SK-N-SH (cell line): ENCODE data around the gene LAMC2. TPM values are rescaled to one million over a fixed set of nuclear protein-coding genes. Genes with fewer than 3 reads are reported as not detected.

Experiments
- CTCF ChIA-PET: fragments of 300-600, 350-600 bp; formaldehyde crosslinking; extraction: SDS; loops from one replicate; lab custom pipeline; 2021; lab: Yijun Ruan, JAX
- POLR2A ChIA-PET: fragments of 350-600 bp; sonication (Branson Sonifier 250); formaldehyde crosslinking; extraction: SDS; loops from one replicate; lab custom pipeline; 2020; ENCODE audit warnings: antibody characterized with exemption, inconsistent platforms; lab: Yijun Ruan, JAX
- DNase-seq: peaks from one replicate; pipeline ENCODE4 v3.0.0; 2012
- H2AFZ ChIP-seq: fragments of 200-600 bp; sonication (generic); 2 replicates; pipeline ENCODE4 v1.8.1; 2016; ENCODE audit warnings: antibody characterized with exemption, mild to moderate bottlenecking, low read depth
- H3F3A ChIP-seq: fragments of 200-600 bp; sonication (generic); replicated peaks from 2 replicates; pipeline ENCODE3; 2016; ENCODE audit warnings: antibody characterized with exemption, mild to moderate bottlenecking; ENCODE audit not compliant: insufficient read depth
- H3K27ac ChIP-seq, 2 experiments: fragments of 200-500 bp in 1 of 2; fragments of 200-600 bp in 1 of 2; sonication (Bioruptor generic) in 1 of 2; sonication (generic), shearing (Covaris generic) in 1 of 2; 2 replicates each; pipeline versions ENCODE4 v1.5.1 to v1.6.1; 2014 to 2016; ENCODE audit warnings: low read depth in 2 of 2, inconsistent platforms in 1 of 2, low read length in 1 of 2, mild to moderate bottlenecking in 1 of 2, mixed read lengths in 1 of 2
- H3K27me3 ChIP-seq: fragments of 200-600 bp; sonication (generic), shearing (Covaris generic); 2 replicates; pipeline ENCODE4 v1.6.1; 2016; ENCODE audit warnings: mixed run types; ENCODE audit not compliant: insufficient read depth
- H3K36me3 ChIP-seq, 2 experiments: fragments of 200-500 bp in 1 of 2; fragments of 200-600 bp in 1 of 2; sonication (Bioruptor generic) in 1 of 2; sonication (generic) in 1 of 2; replicated peaks in 1 of 2; 2 replicates each; pipeline versions ENCODE3 to v1.5.1; 2014 to 2016; ENCODE audit warnings: low read length in 1 of 2, mild to moderate bottlenecking in 1 of 2; ENCODE audit not compliant: insufficient read depth in 2 of 2, control insufficient read depth in 1 of 2
- H3K4me1 ChIP-seq, 2 experiments: fragments of 200-500 bp in 1 of 2; fragments of 200-600 bp in 1 of 2; sonication (Bioruptor generic) in 1 of 2; sonication (generic), shearing (Covaris generic) in 1 of 2; 2 replicates each; pipeline versions ENCODE4 v1.5.1 to v1.6.1; 2014 to 2016; ENCODE audit warnings: low read depth in 1 of 2, low read length in 1 of 2, mixed run types in 1 of 2; ENCODE audit not compliant: insufficient read depth in 2 of 2, control insufficient read depth in 1 of 2
- H3K4me2 ChIP-seq: fragments of 200-600 bp; sonication (generic), shearing (Covaris generic); 2 replicates; pipeline ENCODE4 v1.6.1; 2017; ENCODE audit warnings: mixed run types
- H3K4me3 ChIP-seq, 2 experiments: fragments of 200-500 bp in 1 of 2; fragments of 200-600 bp in 1 of 2; sonication (Bioruptor generic) in 1 of 2; sonication (generic), shearing (Covaris generic) in 1 of 2; 2 replicates each; pipeline versions ENCODE4 v1.5.1 to v1.8.1; 2014 to 2016; ENCODE audit warnings: low read depth in 2 of 2, inconsistent platforms in 1 of 2, low read length in 1 of 2, mild to moderate bottlenecking in 1 of 2, mixed read lengths in 1 of 2, moderate library complexity in 1 of 2
- H3K79me2 ChIP-seq: fragments of 200-600 bp; sonication (generic); 2 replicates; pipeline ENCODE4 v1.8.1; 2017; ENCODE audit warnings: mild to moderate bottlenecking; ENCODE audit not compliant: insufficient read depth
- H3K9ac ChIP-seq: fragments of 200-600 bp; sonication (generic); 2 replicates; pipeline ENCODE4 v1.6.1; 2017; ENCODE audit warnings: mixed run types
- H3K9me2 ChIP-seq: fragments of 200-600 bp; sonication (generic); 2 replicates; pipeline ENCODE4 v1.6.1; 2017; ENCODE audit warnings: mixed run types
- H3K9me3 ChIP-seq: fragments of 200-600 bp; sonication (generic); 2 replicates; pipeline ENCODE4 v1.6.1; 2017; ENCODE audit warnings: mixed run types, mild to moderate bottlenecking, moderate library complexity
- H4K20me1 ChIP-seq: fragments of 200-600 bp; sonication (generic); 2 replicates; pipeline ENCODE4 v1.6.1; 2017; ENCODE audit warnings: mild to moderate bottlenecking, mixed run types; ENCODE audit not compliant: insufficient read depth
- CTCF ChIP-seq: fragments of 200-600 bp; sonication (generic); IDR thresholded peaks from 2 replicates; pipeline ENCODE4 v1.6.1; 2017; ENCODE audit warnings: antibody characterized with exemption, mild to moderate bottlenecking, moderate library complexity
- FOSL2 ChIP-seq: IDR thresholded peaks from 2 replicates; pipeline ENCODE4 v1.4.0; 2012; ENCODE audit warnings: low read depth, mild to moderate bottlenecking, moderate library complexity, borderline replicate concordance
- GABPA ChIP-seq: IDR thresholded peaks from 2 replicates; pipeline ENCODE4 v1.4.0; 2012; ENCODE audit warnings: low read depth, mild to moderate bottlenecking
- GATA2 ChIP-seq: sonication (generic); formaldehyde crosslinking; IDR thresholded peaks from 2 replicates; pipeline ENCODE4 v1.5.0; 2020; ENCODE audit warnings: mild to moderate bottlenecking, missing genetic modification reagents
- IRF3 ChIP-seq: fragments of 150-350 bp; IDR thresholded peaks from 2 replicates; pipeline ENCODE4 v1.6.1; 2016; ENCODE audit warnings: mild to moderate bottlenecking, low read depth, low read length
- MXI1 ChIP-seq: IDR thresholded peaks from 2 replicates; pipeline ENCODE4 v1.6.1; 2012; ENCODE audit warnings: mild to moderate bottlenecking, low read depth, low read length, improper control_type of control experiment
- NRF1 ChIP-seq: IDR thresholded peaks from 2 replicates; pipeline ENCODE4 v1.6.1; 2012; ENCODE audit warnings: low read depth, mild to moderate bottlenecking, low read length
- PBX3 ChIP-seq: IDR thresholded peaks from 2 replicates; pipeline ENCODE4; 2012
- RAD21 ChIP-seq: IDR thresholded peaks from 2 replicates; pipeline ENCODE4 v1.6.1; 2012; ENCODE audit warnings: mild to moderate bottlenecking, low read length
- REST ChIP-seq: IDR thresholded peaks from 2 replicates; pipeline ENCODE4 v1.6.1; 2012; ENCODE audit warnings: mild to moderate bottlenecking, low read depth, low read length, moderate library complexity
- RFX5 ChIP-seq: IDR thresholded peaks from 2 replicates; pipeline ENCODE4 v1.6.1; 2012; ENCODE audit warnings: mild to moderate bottlenecking, improper control_type of control experiment, low read length
- SIN3A ChIP-seq: IDR thresholded peaks from 2 replicates; pipeline ENCODE4 v1.6.1; 2012; ENCODE audit warnings: low read depth, mild to moderate bottlenecking, low read length, moderate library complexity, borderline replicate concordance
- SMC3 ChIP-seq: IDR thresholded peaks from 2 replicates; pipeline ENCODE4 v1.6.1; 2012; ENCODE audit warnings: low read depth, low read length, improper control_type of control experiment
- TAF1 ChIP-seq: IDR thresholded peaks from 2 replicates; pipeline ENCODE4 v1.6.1; 2012; ENCODE audit warnings: low read depth, mild to moderate bottlenecking, low read length, moderate library complexity, borderline replicate concordance
- TCF12 ChIP-seq: IDR thresholded peaks from 2 replicates; pipeline ENCODE4 v1.4.0; 2012
- USF2 ChIP-seq: fragments of 150-350 bp; IDR thresholded peaks from 2 replicates; pipeline ENCODE4 v1.6.1; 2017; ENCODE audit warnings: antibody characterized with exemption, low read length, low read depth, borderline replicate concordance
- YY1 ChIP-seq: IDR thresholded peaks from 2 replicates; pipeline ENCODE4 v1.4.0; 2012; ENCODE audit warnings: low read depth, mild to moderate bottlenecking
- ZBTB33 ChIP-seq: IDR thresholded peaks from 2 replicates; pipeline ENCODE4 v1.4.0; 2012; ENCODE audit warnings: low read depth, borderline replicate concordance
- polyA plus RNA-seq, 3 experiments: library from polyadenylated mRNA; depleted of rRNA; stranded (reverse); fragments of >200 nt; gene quantifications; 2 replicates each; pipeline ENCODE4 v1.2.3, GENCODE V29; 2012

The LAMC2 gene
- polyA plus RNA-seq, 1 of the 3 experiments (the other 2 are of a cell fraction): 0.15 TPM

- H3K4me2 ChIP-seq: no peak overlapping the region
- TF ChIP-seq NRF1 (no peak), MXI1 (no peak), TAF1 (no peak), YY1 (no peak), GATA2 (CRISPR knock-in tag) (no peak), RFX5 (no peak), PBX3 (no peak), RAD21 (no peak), USF2 (no peak), TCF12 (no peak), GABPA (no peak), REST (no peak), SMC3 (no peak), ZBTB33 (no peak), CTCF (no peak), IRF3 (no peak), FOSL2 (no peak), SIN3A (no peak)
- no peaks in the 10 kb centered on the region for H3K79me2 ChIP-seq
- ChIA-PET POLR2A (no interaction called here), CTCF (interaction anchor here (0.8 kb wide), 1 partner anchor 9 kb away, joined by 3 read pairs; no protein-coding TSS in a partner anchor)
- no peaks in the 10 kb centered on the region for H4K20me1 ChIP-seq
- no peak overlapping the region for H3K27ac ChIP-seq
- peaks cover 0 to 6% of the 10 kb centered on the region in 2 experiments; a peak in 2 of 4 replicates for H3K4me1 ChIP-seq
- no peak overlapping the region for H2AFZ ChIP-seq
- H3K9ac ChIP-seq: no peak overlapping the region
- peaks cover 71 to 80% of the 10 kb centered on the region in 2 experiments for H3K36me3 ChIP-seq
- no peaks in the 10 kb centered on the region for H3K9me3 ChIP-seq
- no peaks in the 10 kb centered on the region for H3K27me3 ChIP-seq
- H3K4me3 ChIP-seq: no peak overlapping the region
- peaks cover 3% of the 10 kb centered on the region for H3F3A ChIP-seq
- DNase-seq: no peak
- no peaks in the 10 kb centered on the region for H3K9me2 ChIP-seq
Observed at GRCh38 chr1:183140633-183141032, 45.4 kb upstream of the LAMC2 start.
